RKO (cell line): Measurements from ENCODE around the gene YIPF6.
"Not testable (repeated sequence)": the region's sequence is repeated elsewhere in the genome, so short reads cannot be mapped to it uniquely, and the experiment has no call there.

ENCODE experiments used
- DNase-seq: peaks from one replicate; pipeline ENCODE4 v3.0.0-alpha.2; 2016; ENCODE audit warnings: low spot score

Gene YIPF6

DNA sequence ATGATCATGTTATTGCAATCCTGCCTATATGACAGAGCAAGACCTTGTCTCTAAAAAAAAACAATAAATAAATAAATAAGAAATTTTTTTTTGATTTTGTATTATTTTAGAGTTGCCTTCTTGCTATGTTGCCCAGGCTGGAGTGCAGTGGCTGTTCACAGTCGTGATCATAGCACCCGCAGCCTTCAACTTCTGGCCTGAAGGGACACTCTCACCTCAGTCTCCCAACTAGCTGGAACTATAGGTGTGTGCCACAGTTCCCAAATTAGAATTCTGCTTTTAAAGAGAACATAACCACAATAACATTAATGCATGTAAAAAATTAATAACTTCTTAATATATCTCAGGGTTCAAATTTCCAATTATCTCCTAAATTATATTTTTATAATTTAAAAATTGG is 7.8 kb downstream of the YIPF6 start:
- no peak for DNase-seq

GRCh38 chrX:68508799-68509198 is 9.9 kb downstream of the YIPF6 start:
- DNase-seq, result peak; percentile 28

GRCh38 chrX:68511255-68511654 is 12.4 kb downstream of the YIPF6 start:
- peak; percentile 71 for DNase-seq

- not testable (repeated sequence) for DNase-seq
Observed at GRCh38 chrX:68524680-68525079, 25.8 kb downstream of the YIPF6 start.

- DNase-seq, result no peak
Observed at GRCh38 chrX:68532831-68533533, 34.1 kb downstream of the YIPF6 start.

GRCh38 chrX:68533656-68534055 is 34.8 kb downstream of the YIPF6 start:
- no peak for DNase-seq

DNA sequence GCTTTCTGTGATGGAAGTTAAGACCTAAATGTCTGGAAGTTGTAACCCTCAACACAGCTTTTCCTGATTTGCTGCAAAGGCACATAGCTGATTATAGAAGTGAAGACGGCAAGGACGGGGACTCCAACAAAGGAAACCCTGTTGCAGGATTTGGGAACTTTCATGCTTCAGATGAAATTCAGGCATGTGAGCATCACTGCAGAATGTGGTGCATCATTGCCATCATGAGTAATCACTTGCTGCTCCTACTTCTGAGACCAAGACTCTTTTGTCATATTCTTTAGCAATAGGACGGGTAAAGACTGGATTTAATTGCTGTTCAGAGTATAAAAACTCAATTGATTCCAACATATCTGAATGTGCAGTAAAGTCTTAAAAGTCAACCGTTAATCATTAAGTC is 35.8 kb downstream of the YIPF6 start:
- DNase-seq, result peak; percentile 18

DNA sequence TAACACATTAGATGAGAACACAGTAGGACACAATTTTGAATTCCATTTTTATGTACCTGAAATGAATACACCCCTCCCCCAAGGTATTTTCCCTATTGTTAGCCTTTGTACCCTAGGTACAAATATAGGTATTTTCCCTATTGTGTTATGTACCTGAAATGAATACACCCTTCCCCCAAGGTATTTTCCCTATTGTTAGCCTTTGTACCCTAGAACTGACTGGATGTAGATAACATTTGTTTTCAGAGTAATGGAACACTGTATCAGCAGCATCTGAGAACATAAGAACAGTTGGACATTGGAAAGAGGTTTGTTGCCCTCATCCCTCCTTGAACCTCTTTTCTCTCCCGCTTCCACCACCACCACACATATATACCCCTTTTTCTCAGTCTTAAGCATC is 37.6 kb downstream of the YIPF6 start:
- no peak for DNase-seq

DNA sequence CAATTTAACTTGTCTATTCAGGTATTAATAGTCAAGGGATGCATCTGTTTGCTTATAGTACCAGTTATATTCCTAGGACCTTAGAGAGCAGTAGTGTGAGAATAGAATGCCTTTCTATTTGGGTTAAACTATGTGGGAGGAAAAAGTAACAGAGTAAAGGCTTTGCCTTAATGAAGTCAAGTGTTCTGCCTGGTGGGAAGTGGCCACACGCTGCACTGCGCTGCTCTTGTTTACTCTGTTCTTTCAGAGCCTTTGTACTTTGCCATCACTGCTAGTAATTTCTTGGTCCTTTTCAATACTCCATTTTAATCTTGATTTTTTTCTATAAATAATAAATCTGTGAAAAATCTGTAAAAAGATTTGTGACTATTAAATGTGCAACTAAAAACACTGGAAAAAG is 38.0 kb downstream of the YIPF6 start:
- no peak for DNase-seq

DNA sequence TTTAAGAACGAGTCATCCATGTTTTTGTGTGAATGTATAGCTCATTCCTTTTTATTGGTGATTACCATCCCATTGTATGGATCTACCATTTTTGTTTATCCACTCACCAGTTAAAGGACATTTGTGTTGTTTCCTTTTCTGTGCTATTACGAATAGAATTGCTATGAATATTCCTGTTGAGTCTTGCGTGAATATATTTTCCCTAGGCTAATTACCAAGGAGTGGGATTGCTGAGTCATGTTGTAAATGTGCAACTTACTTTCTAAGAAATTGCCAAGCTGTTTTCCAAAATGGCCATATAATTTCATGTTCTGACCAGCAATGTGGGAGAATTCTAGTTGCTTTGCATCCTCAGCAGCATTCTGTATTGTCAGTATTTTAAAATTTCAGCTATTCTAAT is 51.3 kb downstream of the YIPF6 start:
- no peak for DNase-seq

- DNase-seq, result no peak
Observed at GRCh38 chrX:68556036-68556435, 57.2 kb downstream of the YIPF6 start.

DNA sequence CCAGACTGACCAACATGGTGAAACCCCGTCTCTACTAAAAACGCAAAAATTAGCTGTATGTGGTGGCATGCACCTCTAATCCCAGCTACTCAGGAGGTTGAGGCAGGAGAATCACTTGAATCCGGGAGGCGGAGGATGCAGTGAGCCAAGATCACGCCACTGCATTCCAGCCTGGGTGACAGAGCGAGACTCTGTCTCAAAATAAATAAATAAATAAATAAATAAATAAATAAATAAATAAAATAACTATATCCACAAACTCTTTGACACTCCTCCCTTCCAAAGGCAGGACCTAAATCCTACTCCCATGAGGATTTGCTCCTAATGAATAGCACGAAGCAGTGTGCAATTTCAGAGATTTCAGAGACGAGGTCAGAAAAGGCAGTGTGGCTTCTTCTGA is 58.3 kb downstream of the YIPF6 start:
- not testable (repeated sequence) for DNase-seq

- not testable (repeated sequence) for DNase-seq
Observed at GRCh38 chrX:68559905-68560304, 61.1 kb downstream of the YIPF6 start.

DNA sequence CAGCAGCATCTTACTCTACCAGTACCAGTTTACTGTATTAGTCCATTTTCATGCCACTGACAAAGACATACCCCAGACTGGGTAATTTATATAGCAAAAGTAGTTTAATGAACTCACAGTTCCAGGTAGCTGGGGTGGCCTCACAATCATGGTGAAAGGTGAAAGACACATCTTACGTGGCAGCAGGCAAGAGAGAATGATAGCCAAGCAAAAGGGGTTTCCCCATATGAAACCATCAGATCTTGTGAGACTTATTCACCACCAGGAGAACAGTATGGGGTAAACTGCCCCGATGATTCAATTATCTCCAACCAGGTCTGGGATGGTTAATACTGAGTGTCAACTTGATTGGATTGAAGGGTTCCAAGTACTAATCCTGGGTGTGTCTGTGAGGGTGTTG is 69.3 kb downstream of the YIPF6 start:
- no peak for DNase-seq

DNA sequence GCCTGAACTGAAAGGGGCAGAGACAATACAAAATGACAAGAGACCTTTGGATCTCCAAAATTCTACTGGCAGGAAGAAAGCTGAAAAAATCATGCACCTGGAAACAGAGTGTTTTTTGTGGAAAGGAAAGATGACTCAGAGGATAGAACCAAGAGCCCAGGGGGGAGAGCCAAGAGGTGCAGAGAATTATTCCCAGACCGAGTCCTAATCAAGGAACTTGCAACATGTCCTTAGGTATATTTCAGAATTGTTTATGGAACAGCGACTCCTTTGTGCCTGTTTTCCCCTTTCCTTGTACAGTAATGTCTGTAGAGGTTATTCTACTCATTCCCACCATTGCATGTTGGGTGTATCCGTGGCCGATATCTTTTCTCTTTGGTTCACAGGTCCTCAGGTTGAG is 71.7 kb downstream of the YIPF6 start:
- DNase-seq, result no peak

DNA sequence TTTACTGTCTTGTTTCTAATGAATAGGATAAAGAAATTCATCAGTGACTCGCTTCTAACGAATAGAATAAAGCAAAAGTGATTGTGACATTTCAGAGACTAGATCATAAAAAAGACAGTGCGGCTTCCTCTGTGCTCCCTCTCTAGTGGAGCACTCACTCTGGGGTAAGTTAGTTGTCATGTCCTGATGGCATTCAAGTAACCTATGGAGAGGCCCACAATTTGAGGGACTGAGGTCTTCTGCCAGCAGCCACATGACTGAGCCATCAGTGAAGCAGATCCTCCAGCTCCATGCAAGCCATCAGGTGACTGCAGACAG is 72.4 kb downstream of the YIPF6 start:
- DNase-seq, result no peak

DNA sequence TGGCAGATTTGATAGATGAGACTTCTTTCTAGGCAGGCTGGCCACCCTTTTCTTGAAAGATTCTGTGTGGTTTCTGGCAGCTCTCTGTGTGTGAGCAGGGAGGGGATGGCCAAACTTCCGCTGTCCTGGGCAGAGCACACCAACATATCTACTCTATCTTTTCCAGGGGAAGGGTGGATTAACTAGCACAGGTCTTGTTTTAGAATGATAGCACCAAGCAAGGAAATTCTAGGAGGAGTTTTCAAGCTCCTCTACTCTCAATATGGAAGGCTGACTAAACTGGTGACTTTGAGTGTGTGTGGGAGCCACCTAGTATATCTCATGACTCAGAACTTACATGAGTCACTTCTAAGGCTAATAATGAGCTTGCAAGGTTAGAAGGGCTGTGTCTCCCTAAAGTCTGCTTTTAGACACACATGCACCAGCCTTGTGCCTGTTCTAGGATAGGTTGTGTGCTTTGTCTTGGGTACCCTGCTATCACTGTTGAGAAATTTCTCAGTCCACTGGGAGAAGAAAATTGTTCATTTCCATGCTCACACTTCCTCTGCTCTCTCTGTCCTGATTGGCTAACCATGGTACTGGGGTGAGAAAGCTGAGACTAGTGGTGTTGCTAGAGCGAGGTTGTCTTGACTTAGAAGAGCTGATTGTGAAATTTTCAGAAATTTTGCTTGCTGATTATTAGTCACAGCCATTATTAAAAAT is 72.9 kb downstream of the YIPF6 start:
- DNase-seq, result peak; percentile 89

DNA sequence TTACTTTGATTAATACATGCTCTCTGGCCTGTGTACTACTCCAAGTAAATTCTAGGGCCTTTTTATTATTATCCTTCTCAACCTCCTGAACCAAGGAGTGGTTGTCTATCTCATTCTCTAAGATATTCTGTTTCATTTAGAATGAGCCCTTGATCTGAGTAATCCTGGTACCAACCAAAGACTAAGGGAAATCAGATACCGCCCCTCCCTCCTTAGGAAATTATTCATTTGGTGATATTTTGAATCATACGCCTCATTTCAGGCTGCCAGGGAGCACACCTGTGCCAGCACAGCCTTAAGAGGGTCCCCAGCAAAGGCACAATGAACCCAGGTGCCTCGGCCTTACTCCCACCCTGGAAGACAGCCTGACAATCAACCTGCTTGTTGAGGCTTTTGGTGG is 75.4 kb downstream of the YIPF6 start:
- no peak for DNase-seq

GRCh38 chrX:68579810-68580209 is 81.0 kb downstream of the YIPF6 start:
- DNase-seq, result no peak

GRCh38 chrX:68584221-68584620 is 85.4 kb downstream of the YIPF6 start:
- DNase-seq, result no peak
